ENCODE results near the gene DEFB132. TPM values are rescaled to one million over a fixed set of nuclear protein-coding genes. Genes with fewer than 3 reads are reported as not detected.

The DEFB132 gene
- total RNA-seq, 4 donors from 2014 or later: 0.66 to 38.4 (median 10.4) TPM; not detected in 1

DNA sequence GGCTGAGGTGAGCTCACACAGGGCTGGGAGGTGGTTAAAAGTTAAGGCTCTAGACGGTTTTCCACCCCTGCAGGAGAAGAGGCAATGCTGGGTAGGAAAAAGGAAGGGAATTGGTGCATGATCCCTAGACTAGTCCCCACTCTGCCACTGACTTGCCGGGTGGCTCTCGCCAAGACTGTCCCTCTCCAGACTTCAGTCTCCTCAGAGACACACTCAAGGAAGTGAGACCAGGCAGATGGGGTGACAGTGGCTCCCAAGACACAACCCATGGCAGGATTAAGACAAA, 19.9 kb downstream of the DEFB132 start:
- TF ChIP-seq, protein P1, sequence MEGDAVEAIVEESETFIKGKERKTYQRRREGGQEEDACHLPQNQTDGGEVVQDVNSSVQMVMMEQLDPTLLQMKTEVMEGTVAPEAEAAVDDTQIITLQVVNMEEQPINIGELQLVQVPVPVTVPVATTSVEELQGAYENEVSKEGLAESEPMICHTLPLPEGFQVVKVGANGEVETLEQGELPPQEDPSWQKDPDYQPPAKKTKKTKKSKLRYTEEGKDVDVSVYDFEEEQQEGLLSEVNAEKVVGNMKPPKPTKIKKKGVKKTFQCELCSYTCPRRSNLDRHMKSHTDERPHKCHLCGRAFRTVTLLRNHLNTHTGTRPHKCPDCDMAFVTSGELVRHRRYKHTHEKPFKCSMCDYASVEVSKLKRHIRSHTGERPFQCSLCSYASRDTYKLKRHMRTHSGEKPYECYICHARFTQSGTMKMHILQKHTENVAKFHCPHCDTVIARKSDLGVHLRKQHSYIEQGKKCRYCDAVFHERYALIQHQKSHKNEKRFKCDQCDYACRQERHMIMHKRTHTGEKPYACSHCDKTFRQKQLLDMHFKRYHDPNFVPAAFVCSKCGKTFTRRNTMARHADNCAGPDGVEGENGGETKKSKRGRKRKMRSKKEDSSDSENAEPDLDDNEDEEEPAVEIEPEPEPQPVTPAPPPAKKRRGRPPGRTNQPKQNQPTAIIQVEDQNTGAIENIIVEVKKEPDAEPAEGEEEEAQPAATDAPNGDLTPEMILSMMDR (IDR thresholded peaks at IDR 0.05; ENCODE audit: low read depth): no peak

DNA sequence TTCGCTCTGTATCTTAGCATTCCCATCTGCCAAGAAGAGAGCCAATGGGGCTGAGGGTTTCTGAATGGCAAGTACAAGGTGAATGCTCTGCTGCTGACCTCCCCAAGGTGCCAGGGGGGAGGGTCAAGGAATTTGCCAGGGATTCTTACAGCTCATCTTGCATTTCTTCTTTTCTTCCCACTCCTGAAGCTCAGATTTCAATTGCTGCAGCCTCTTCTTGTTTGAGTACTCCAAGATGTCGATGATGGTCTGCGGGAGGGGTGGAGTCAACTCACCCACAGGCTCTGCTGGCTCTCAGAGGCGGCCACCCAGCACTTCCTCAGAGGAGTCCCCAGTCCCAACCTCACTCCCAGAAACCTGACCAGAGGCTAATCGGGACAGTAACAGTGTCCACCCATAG, 20.7 kb downstream of the DEFB132 start:
- TF ChIP-seq, protein P1 (IDR thresholded peaks at IDR 0.05; ENCODE audit: low read depth): no peak

DNA sequence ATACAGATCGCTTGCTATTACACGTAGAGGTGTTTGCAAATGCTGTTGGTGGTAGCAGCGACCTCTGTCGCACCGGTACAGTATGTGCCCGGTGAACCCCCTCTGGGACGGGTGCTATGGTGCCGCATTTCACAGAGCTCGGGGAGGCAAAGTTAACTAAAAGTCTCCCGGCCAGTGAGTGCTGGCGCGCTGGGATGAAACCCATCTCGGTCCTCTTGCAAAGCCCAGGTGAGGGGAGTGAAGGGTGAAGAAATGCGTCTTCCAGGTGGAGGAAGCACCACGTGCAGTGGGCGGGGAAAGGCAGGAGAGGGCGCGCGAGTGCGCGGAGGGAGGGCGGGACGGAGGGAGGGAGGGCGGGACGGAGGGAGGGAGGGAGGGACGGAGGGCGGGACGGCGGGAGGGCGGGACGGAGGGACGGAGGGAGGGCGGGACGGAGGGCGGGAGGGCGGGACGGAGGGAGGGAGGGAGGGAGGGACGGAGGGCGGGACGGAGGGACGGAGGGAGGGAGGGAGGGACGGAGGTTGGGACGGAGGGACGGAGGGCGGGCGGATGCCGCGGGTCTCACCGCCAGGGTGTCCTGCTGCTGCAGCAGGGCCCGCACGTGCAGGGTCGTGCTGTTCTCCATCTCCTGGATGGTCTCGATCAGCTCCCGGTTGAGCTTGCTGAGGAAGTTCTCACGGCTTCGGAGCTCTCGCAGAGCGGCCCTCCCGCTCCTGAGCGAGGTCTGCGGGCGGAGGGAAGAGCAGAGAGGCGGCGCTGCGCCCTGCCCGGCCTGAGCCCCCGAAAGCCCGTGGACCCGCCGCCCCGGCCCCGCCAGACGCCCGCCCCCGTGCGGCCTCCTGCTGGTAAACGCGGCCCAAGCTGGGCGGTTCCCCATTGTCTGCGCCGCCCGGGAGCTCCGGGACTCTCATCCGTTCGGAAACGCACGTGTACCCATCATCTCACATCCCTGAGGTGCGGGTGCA, 21.4 kb downstream of the DEFB132 start:
- TF ChIP-seq, protein P1 (IDR thresholded peaks at IDR 0.05; ENCODE audit: low read depth): no peak

DNA sequence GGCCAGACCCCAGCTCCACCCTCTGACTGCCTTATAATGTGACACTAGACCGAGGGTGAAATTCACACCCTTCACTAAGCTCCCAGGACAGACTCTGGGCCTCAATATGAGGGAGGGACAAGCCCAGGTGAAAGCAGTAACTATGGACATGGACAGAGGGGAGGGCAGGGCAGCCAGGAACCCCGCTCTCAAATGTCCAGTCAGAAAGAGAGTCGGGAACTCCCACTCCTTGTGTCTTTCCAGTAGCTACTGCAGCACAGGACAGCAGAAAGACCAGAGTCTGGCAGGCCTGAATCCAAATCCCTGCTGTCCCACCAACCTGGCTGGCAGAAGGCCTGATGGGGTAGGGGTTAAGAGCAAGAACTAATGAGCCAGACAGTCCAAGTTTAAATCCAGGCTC, 26.6 kb downstream of the DEFB132 start:
- TF ChIP-seq, protein P1 (IDR thresholded peaks at IDR 0.05; ENCODE audit: low read depth): no peak

DNA sequence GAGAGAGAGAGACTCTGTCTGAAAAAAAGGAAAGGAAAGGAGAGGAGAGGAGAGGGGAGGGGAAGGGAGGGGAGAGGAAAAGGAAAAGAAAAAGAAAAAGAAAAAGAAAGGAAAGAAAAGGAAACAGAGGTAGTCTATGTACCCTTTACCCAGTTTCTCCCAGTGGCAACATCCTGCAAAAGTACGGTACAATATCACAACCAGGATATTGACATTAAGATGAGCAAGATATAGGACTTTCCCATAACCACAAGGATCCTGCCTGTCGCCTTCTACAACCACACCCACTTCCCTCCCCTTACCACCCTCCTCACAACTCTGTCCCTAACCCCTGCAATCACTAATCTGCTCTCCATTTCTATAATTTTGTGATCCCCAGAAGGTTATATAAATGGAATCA, 29.0 kb downstream of the DEFB132 start:
- TF ChIP-seq, protein P1 (IDR thresholded peaks at IDR 0.05; ENCODE audit: low read depth): no peak

DNA sequence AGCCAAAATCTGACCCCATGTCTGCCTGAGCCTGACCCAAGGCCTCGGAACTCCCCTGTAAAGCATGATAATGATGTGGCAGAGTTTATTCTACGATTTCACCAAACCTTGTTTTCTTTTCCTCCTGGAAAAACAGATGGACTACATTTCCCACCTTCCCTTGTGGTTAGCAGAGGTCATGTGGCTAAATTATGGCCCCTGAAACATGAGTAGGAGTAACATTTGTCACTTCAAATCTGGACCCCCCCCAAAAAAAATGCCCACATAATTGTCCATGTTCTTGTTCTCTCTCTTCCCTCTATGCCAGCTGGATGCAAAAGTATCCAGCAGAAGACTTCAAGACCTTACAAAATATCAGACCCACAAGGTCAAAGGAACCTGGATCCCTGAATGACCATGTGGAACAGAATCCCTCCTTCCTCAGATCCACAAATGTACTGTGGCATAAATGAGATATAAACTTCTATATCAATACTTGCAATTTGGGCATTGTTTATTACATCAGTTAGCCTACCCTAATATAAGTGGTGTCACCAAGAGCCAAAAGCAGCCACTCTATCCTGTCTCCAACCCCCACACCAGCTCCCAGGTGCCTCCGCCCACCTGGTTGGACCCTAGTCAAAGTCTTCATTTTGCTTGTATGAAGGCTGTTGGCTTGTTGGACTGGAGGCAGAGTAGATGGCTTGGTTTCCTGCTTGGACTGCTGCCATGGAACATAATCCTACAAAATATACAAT, 31.6 kb downstream of the DEFB132 start:
- TF ChIP-seq, protein P1 (IDR thresholded peaks at IDR 0.05; ENCODE audit: low read depth): no peak

DNA sequence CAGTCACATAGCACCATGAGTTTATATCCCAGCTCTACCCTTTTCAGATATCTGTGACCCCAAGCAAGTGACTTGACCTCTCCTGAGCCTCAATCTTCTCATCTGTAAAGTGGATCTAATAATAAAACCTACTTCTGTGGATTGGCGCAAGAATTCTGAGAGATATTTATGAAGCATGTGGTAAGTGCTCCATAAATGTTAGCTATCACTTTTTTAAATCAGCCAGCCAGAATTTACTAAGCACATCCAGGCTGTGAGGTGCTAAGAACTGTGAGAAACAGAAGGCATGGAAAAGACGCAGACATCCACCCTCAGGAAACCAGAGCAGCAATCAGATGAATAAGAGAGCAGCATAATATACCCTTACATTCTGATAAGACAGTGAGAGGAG, 32.2 kb downstream of the DEFB132 start:
- TF ChIP-seq, protein P1 (IDR thresholded peaks at IDR 0.05; ENCODE audit: low read depth): no peak

All from subcutaneous adipose tissue (tissue), 4 donors.